Femur (tissue), 1 donor: ENCODE data around the gene WIZ.
"Not testable (repeated sequence)": the region's sequence is repeated elsewhere in the genome, so short reads cannot be mapped to it uniquely, and the experiment has no call there.

Experiments
- DNase-seq: peaks from one replicate; pipeline ENCODE4 v3.0.0-alpha.2; 2017

The WIZ gene

GRCh38 chr19:15428956-15429824, 20.6 kb downstream of the WIZ start:
- no peak for DNase-seq

- no peak for DNase-seq
Observed at GRCh38 chr19:15427991-15428471, 21.7 kb downstream of the WIZ start.

- DNase-seq: no peak
Observed at GRCh38 chr19:15427350-15427700, 22.4 kb downstream of the WIZ start.

GRCh38 chr19:15426485-15427349, 23.0 kb downstream of the WIZ start:
- DNase-seq: no peak

GRCh38 chr19:15425321-15425950, 24.3 kb downstream of the WIZ start:
- no peak for DNase-seq

- DNase-seq: no peak
Observed at GRCh38 chr19:15424692-15425272, 25.0 kb downstream of the WIZ start.

GRCh38 chr19:15424121-15424520, 25.6 kb downstream of the WIZ start:
- DNase-seq: no peak

- no peak for DNase-seq
Observed at GRCh38 chr19:15423130-15423529, 26.6 kb downstream of the WIZ start.

- no peak for DNase-seq
Observed at GRCh38 chr19:15422296-15423075, 27.3 kb downstream of the WIZ start.

- peak; percentile 87 for DNase-seq
Observed at GRCh38 chr19:15421721-15422260, 28.0 kb downstream of the WIZ start.

GRCh38 chr19:15421136-15421695, 28.5 kb downstream of the WIZ start:
- DNase-seq: no peak

GRCh38 chr19:15419413-15420025, 30.2 kb downstream of the WIZ start:
- DNase-seq: no peak

GRCh38 chr19:15418579-15419412, 31.0 kb downstream of the WIZ start, which contains the start of gene AKAP8L:
AKAP8L (minus strand) TSS chr19:15418988; CDS start chr19:15418923, 65 bp downstream.
- peak; percentile 100 for DNase-seq

GRCh38 chr19:15418231-15418578, 31.6 kb downstream of the WIZ start:
- DNase-seq: no peak

GRCh38 chr19:15417699-15418098, 32.1 kb downstream of the WIZ start:
- DNase-seq: no peak

GRCh38 chr19:15412832-15413231, 36.9 kb downstream of the WIZ start:
- DNase-seq: no peak

- not testable (repeated sequence) for DNase-seq
Observed at GRCh38 chr19:15411351-15411750, 38.4 kb downstream of the WIZ start.

- DNase-seq: no peak
Observed at GRCh38 chr19:15404780-15405211, 45.0 kb downstream of the WIZ start.

GRCh38 chr19:15404097-15404779, 45.5 kb downstream of the WIZ start:
- no peak for DNase-seq
